Inflammatory macrophage treated with lipopolysaccharide for 1 hour (primary cell): ENCODE data around the gene CYP27C1.
"Not testable (repeated sequence)": the region's sequence is repeated elsewhere in the genome, so short reads cannot be mapped to it uniquely, and the experiment has no call there.

Source experiments
- DNase-seq, 2 donors: peaks; one replicate each; pipeline ENCODE4 v3.0.0-alpha.2; 2020 to 2022

CYP27C1 gene

DNA sequence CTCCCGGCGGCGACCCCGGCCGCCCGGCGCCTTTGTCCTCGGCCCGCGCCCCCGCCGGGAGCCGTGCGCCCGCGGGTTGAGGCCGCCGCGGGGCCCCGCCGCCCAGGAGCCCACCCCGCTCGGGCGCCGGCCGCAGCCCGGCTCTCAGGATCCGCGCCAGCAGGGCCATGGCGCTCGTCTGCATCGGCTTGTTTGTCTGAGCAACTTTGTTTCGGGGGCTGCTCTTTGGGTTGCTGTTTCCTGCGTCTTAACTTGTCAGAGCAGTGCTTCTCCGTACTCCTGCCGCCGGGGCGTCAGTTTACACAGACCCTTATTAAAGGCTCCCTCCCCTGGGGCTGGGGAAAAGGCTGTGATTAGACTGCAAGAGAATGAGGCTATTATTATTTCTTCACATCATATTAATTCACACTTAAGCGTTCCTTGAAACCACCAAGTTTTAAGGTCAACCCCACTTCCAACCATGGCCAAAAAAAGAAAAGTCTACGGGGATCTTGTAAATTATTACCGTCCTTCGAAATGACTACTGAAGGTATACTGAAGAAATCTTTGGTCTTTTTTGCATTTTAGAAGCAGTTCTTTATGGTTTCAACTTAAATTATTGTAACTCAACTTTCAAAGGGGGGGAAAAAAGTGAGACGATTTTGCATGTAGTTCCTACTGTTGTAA lies at the start of gene CYP27C1:
Gene CYP27C1 (minus strand): TSS at position 198 of the 666 bp plus-strand sequence. CDS start 29 bp downstream, at position 169.
- no peak for DNase-seq

- DNase-seq: no peak
These were observed 41.8 kb upstream of the CYP27C1 start for GRCh38 chr2:127261804-127262406.

DNA sequence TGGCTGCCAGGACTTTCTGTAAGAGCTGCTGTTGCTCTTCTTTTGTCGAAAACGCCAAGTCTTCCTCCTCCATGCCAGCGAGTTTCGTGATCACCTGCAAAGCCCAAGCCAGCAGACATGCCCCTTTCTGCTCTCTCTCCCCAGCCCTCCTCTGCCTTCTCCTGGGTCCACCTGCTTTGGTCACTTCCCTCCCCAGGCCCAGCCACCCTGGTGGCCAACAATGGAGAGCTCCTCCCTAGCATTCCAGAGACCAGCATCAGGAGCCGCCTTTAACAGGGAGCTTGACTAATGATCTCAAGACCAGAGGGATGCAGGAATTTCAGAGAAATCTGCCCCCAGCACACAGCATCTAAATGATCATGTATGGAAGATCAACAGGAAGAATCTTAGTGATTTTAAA lies 39.3 kb upstream of the CYP27C1 start:
- DNase-seq: no peak

DNA sequence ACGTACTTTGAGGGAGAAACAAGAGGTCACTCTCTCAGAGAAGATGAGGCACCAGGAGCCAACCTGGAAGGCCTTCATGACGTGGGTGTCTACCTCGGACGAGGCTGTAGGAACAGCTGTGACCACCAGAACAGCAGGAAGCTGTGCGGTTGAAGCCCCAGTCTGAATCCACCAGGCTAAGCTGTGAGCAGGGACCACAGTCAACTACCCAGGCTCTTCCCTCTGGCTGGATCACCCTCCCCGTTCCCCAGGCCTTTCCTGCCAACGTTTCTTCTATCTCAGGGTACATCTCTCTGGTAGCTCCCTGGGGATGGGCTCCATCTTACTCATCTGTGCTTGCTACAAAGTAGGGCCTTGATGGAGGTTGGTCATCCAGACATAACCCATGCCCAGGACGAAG lies 36.8 kb upstream of the CYP27C1 start:
- DNase-seq: no peak

GRCh38 chr2:127256381-127256780 lies 36.3 kb upstream of the CYP27C1 start:
- DNase-seq: no peak

- DNase-seq: no peak
These were observed 35.6 kb upstream of the CYP27C1 start for GRCh38 chr2:127255721-127256120.

DNA sequence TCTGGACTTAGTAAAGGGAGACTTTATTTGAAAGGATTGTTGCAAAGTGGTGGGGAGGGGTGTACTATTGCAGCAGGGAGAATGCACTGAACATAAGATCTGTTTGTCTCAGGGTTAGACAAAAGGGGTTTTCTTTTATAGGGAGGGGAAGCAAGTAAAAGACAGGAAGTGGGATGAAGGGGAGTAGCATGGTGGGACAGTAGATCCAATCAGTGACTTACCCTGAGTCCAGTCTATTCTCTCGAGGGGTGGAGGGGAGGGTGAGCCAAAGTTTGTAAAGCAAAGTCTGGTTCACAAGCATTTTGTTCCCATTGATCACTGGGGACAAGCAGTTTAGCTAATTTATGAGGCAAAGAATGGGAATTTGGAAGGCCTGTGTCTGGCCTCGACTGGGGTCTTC lies 35.0 kb upstream of the CYP27C1 start:
- DNase-seq: no peak

DNA sequence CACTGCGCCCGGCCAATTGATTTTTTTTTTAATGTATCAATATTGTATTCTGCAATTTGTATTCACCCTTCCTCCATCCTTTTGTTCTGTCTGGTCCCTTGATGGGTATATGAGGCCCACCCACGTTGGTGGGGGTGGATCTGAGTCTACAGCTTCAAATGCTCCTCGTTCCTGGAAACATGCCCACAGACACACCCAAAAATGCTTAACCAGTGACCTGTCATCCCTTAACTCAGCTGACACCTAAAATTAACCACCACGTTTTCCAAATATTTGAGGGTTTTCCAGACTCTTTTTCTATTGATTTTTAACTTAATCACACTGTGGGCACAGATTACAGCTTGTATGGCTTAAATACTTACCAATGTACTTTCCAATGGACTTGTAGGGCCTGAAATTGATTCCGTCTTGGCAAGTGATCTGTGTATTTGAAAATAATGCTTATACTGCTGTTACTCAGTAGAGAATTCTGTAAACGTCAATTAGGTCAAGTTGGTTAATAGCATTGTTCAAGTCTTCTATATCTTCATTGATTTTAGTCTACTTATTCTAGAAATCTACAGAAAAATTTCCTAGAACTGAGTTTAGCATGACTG lies 34.4 kb upstream of the CYP27C1 start:
- DNase-seq: no peak

DNA sequence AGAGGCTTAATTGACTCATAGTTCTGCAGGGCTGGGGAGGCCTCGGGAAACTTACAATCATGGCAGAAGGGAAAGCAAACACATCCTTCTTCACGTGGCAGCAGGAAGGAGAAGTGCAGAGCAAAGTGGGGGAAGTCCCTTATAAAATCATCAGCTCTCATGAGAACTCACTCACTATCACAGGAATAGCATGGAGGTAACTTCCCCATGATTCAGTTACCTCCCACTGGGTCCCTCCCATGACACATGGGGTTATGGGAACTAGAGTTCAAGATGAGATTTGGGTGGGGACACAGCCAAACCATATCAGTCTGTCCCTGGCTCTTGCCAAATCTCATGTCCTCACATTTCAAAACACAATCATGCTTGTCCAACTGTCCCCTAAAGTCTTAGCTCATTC lies 21.1 kb upstream of the CYP27C1 start:
- DNase-seq: peak; percentile 64 to 79

GRCh38 chr2:127239395-127239794 lies 19.3 kb upstream of the CYP27C1 start:
- DNase-seq: no peak

DNA sequence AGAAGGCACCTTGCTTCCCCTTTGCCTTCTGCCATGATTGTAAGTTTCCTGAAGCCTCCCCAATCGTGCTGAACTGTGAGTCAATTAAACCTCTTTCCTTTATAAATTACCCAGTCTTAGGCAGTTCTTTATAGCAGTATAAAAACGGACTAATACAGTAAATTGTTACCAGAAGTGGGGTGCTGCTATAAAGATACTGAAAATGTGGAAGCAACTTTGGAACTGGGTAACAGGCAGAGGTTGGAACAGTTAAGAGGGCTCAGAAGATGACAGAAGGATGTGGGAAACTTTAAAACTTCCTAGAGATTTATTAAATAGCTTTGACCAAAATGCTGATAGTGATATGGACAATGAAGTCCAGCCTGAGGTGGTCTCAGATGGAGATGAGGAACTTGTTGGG lies 17.7 kb upstream of the CYP27C1 start:
- not testable (repeated sequence) for DNase-seq

DNA sequence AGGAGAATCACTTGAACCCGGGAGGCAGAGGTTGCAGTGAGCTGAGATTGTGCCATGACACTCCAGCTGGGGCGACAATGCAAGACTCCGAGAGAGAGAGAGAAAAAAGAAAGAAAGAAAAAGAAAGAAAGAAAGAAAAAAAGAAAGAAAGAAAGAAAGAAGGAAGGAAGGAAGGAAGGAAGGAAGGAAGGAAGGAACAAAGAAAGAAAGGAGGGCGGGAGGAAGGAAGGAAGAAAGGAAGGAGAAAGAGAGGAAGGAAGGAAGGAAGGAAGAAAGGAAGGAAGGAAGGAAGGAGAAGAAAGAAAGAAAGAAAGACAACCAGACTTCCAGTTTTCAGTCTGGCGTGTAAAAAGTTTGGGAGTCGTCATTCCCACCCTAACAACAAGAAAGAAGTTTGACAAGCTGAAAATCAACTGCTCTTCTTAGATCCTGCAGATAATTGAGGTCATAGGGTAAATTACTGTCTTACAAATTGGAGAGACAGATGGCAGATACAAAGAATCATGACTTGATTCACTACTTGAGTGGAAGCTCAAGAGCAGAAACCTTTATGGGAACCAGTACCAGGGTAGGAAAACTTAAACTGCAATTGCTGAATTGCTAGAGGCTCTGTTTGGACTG lies 15.1 kb upstream of the CYP27C1 start:
- DNase-seq: no peak

- DNase-seq: peak; percentile 72 to 77
These were observed 13.6 kb upstream of the CYP27C1 start for GRCh38 chr2:127233710-127234109.

- DNase-seq: no peak
These were observed 11.2 kb upstream of the CYP27C1 start for GRCh38 chr2:127231130-127231865.

DNA sequence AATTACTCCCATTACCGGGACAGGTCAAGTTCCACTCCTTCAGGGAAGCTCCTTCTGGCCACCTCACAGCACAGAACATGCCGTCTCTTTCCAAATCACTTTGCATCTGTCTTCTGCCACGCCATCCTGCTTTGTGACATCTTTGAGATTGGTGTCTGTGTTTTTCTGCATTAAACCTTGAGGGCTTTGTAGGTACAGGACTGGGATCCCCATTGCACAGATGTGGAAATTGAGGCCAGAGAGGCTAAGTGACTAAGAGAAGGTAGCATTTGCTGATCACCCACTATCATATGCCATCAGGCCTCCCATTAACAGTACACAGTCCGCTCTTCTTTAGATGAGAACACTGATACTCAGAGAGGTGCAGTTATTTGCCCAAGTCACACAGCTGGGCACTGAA lies 9.5 kb upstream of the CYP27C1 start:
- DNase-seq: no peak

- DNase-seq: no peak
These were observed 8.0 kb upstream of the CYP27C1 start for GRCh38 chr2:127228102-127228501.

- not testable (repeated sequence) for DNase-seq
These were observed 7.2 kb upstream of the CYP27C1 start for GRCh38 chr2:127227264-127227660.

- peak; percentile 16 to 26 for DNase-seq
These were observed 6.6 kb upstream of the CYP27C1 start for GRCh38 chr2:127226520-127227263.

- DNase-seq: no peak
These were observed 6.0 kb upstream of the CYP27C1 start for GRCh38 chr2:127226132-127226519.

DNA sequence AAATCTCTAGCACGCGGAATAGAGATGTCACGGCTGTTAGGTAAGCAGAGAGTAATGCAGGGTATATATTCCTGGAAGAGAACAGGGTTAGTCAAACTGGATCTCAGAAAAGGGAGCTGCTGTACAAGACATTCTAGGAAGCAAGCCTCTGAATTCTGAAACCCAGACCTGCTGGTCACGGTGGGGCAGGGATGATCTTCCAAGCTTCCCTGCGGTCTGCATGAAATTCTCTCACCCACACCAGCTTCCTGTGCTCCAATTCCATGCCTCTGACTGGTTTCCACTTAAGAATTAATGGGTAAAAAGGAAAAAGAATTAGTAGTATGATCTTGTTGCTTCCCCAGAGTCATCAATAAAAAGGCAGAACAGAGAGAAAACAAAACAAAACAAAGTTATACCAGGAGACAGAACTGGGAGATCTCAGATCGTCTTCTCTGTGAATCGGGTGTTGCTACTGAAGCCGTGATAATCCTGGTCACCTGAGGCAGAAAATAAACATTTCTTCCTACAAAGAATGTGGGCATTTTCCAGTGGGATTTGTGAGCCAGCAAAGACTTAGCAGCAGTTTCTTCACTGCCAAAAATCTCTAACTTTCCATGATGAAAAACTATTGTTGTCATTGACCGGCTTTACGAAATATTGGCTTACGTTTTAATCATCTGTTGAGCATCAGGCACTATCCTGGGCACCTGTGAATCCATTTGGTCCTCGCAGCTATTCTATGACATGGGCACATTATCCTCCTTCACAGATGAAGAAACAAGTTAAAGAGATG lies 5.3 kb upstream of the CYP27C1 start:
- no peak for DNase-seq

DNA sequence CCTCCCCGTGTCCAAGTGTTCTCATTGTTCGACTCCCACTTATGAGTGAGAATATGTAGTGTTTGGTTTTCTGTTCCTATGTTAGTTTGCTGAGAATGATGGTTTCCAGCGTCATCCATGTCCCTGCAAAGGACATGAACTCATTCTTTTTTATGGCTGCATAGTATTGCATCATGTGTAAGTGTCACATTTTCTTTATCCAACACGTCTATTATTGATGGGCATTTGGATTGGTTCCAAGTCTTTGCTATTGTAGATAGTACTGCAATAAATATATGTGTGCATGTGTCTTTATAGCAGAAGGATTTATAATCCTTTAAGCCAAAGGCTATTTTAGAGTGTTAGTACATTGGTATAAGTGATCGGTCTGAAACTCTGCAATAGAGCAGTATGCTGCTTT lies 4.0 kb upstream of the CYP27C1 start:
- not testable (repeated sequence) for DNase-seq
